Glomerular visceral epithelial cell (primary cell): ENCODE measurements around the gene FCHO1.
A peak's percentile ranks its signal among the peaks of the same experiment; 100 is the strongest.
"Not testable (repeated sequence)": the region's sequence is repeated elsewhere in the genome, so short reads cannot be mapped to it uniquely, and the experiment has no call there.

Experiments used
- DNase-seq: peaks from one replicate; pipeline ENCODE4 v3.0.0-alpha.2; 2016; ENCODE audit errors: extremely low spot score

Gene FCHO1

GRCh38 chr19:17795495-17795856, 44.2 kb downstream of the FCHO1 start:
- DNase-seq: no peak

- DNase-seq: no peak
These were observed 44.9 kb downstream of the FCHO1 start for GRCh38 chr19:17796013-17796837.

DNA sequence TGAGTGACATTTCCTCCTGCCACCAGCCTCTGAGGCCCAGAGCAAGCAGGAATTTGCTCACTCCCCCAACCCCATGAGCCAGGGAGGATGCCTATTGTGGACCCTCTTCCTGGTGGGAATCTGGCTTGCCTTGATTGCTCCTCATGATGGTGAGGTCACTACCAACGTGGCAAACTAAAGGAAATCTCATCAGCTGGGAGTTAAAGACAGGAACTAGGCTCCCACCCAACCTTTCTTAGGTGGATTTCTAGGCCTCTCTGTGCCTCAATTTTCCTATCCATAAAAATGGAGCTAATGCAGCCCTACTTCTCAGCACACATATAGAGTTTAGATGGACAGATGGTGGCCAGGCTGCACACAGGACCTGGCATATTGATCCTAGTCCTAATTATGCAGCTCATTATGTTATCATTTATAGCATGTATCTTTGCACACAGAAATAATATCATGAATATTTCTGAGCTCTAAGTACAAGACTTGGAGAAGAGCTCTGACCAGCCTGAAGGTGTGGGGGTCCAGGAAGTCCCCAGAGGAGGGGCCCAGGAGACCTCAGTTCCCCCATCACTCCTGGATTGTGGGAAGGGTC, 45.7 kb downstream of the FCHO1 start:
- no peak for DNase-seq

DNA sequence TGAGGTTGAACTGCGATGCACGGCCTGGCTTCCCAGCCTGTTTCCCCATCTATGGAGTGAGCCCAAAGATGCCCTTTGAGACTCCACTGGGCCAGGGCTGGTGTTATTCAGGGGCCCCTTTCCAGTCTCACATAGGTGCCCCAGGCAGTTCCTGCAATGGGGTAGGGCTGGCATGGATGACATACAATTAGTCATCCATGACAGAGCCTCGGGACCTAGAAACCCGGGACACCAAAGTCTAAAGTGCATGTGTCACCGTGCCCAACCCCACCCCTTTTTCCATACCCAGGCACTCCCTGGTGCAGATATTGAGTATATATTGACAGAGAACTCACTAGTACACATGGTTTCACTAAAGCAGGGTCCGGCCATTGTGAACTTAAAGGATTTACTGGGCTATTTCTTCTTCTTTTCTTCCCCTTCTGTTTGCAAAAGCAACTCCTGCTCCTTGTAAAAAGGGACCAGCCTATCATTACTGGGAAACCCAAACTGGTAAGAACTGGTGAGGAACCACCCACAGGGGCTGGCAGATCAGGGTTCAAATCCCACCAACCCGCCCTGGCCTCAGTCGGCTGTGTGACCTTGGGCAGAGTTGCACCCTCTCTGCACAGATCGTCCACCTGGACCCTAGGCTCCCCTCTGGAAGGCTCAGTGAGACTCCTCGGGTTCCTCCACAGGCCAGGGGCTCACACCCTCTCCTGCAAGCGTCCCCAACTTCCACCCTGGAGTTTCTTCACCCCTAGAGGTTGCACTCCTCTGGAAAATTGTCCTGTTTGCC, 46.3 kb downstream of the FCHO1 start:
- DNase-seq: peak; percentile 57

- not testable (repeated sequence) for DNase-seq
These were observed 47.3 kb downstream of the FCHO1 start for GRCh38 chr19:17798599-17798998.

- DNase-seq: no peak
These were observed 51.0 kb downstream of the FCHO1 start for GRCh38 chr19:17802137-17802858.

DNA sequence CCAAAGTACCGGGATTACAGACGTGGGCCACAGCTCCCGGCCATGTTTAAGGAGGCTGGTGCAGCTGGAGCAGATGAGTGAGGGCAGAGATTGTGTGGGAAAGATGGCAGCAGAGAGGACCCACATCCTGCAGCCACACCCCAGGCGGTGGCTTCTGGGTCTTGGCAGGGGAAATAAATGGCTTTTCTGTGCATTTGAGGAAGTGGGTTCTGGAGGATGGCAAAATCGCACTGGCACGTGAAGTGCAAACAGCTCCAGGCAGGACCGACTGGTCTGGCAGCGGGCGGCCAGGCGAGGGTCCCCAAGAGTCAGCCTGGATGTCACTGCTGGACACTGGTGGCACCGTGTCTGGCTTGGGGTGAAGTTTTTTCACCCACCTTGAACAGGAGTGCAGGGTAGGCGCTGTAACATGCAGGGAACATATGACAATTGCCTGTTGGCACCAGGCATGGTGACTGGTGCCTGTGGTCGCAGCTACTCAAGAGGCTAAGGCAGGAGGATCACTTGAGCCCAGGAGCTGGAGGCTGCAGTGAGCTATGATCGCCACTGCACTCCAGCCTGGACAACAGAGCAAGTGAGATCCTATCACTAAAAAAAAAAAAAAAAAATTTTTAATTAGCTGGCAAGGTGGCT, 52.1 kb downstream of the FCHO1 start:
- no peak for DNase-seq

DNA sequence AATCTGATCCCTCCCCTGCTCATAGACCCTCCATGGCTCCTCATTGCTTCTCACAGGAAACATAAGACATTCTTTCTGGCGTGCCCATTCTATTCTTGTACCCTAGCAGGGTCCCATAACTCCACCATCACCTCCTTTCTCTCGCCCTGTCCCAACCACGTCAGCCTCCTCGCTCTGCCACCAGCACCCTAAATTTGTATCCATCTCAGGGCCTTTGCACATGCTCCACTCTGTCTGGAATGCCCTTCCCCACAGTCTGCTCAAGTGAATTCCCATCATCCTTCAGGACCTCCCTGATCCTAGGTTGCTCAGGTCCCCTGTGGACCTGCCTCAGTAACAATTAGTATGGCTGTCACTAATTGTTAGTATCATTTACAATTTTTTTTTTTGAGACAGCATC, 54.1 kb downstream of the FCHO1 start:
- no peak for DNase-seq

DNA sequence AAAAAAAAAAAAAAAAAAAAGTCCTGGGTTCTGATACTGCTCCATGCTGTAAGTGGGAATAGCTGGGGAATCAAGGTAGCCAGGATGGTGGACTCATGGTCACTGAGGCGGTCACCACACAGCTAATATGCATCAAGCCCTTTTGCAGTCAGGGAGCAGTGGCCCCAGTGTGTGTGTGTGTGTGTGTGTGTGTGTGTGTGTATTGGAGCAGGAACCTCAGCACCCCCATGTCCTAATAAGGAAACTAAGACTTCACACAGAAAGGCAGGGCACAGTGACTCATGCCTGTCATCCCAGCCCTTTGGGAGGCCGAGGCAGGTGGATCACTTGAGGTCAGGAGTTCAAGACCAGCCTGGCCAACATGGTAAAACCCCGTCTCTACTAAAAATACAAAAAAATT, 55.7 kb downstream of the FCHO1 start:
- peak; percentile 16 for DNase-seq

DNA sequence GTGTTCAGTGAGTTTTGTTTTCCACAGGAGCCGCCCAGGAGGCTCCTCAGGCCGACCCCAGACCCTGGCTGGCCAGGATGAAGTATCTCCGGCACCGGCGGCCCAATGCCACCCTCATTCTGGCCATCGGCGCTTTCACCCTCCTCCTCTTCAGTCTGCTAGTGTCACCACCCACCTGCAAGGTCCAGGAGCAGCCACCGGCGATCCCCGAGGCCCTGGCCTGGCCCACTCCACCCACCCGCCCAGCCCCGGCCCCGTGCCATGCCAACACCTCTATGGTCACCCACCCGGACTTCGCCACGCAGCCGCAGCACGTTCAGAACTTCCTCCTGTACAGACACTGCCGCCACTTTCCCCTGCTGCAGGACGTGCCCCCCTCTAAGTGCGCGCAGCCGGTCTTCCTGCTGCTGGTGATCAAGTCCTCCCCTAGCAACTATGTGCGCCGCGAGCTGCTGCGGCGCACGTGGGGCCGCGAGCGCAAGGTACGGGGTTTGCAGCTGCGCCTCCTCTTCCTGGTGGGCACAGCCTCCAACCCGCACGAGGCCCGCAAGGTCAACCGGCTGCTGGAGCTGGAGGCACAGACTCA, 56.5 kb downstream of the FCHO1 start:
- no peak for DNase-seq

DNA sequence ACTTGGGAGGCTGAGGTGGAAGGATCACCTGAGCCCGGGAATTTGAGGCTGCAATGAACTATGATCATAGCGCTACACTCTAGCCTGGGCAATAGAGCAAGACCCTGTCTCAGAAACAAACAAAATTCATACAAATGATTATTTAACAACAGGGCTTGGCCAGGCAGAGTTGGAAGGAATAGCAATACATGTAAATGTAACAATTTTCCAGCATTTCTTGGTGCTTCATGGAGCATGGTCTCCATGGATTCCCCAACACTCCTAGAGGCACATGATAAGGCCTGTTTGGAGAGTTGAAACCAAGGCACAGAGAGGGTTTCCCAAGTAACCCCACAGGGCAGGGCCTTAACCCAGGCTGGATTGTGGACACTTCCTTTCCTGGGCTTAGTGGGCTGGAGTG, 59.8 kb downstream of the FCHO1 start:
- no peak for DNase-seq

GRCh38 chr19:17811681-17812080, 60.4 kb downstream of the FCHO1 start:
- DNase-seq: no peak

DNA sequence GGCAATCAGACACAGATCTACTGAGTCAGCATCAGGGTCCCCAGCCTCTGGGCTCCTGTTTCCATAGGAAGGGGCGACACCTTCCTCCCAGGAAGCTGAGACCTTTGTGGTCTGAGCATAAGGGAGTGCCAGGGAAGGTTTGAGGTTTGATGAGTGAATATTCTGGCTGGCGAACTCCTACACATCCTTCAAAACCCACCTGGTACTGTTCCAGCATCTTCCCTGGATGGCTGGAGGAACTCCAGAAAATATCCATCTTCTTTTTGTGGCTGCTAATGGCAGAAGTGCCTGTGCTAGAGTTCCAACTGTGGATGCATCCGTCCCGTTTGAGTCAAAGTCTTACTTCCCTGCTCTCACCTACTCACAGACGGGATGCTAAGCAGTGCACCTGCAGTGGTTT, 60.8 kb downstream of the FCHO1 start:
- no peak for DNase-seq

- no peak for DNase-seq
These were observed 66.5 kb downstream of the FCHO1 start for GRCh38 chr19:17817668-17818363.

DNA sequence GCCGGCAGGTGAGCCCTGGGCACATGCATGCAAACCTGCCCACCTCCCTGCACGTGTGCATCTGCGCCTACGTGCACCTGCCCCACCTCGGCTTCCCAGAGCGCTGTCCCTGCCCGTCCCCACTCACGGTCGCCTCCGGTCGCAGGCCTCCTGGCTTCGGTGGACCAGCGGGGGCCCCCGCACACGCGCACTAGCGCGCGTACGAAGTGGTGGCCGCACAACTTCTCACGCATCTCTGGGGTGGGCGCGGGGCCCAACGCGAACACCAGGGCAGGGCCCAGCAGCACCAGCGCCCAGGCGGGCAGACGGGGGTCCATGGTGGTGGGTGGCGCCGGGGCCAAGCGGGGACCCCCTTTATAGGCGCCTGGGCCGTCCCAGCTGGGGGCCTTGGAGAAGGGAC, 69.9 kb downstream of the FCHO1 start, which contains the start of gene INSL3:
Gene INSL3, minus strand, starts transcription at position 330 of the 400 bp plus-strand sequence. Its CDS starts 13 bp downstream, at position 317.
- no peak for DNase-seq

- DNase-seq: no peak
These were observed 73.1 kb downstream of the FCHO1 start for GRCh38 chr19:17824339-17824738.

GRCh38 chr19:17826508-17827056, 75.3 kb downstream of the FCHO1 start:
- DNase-seq: no peak

DNA sequence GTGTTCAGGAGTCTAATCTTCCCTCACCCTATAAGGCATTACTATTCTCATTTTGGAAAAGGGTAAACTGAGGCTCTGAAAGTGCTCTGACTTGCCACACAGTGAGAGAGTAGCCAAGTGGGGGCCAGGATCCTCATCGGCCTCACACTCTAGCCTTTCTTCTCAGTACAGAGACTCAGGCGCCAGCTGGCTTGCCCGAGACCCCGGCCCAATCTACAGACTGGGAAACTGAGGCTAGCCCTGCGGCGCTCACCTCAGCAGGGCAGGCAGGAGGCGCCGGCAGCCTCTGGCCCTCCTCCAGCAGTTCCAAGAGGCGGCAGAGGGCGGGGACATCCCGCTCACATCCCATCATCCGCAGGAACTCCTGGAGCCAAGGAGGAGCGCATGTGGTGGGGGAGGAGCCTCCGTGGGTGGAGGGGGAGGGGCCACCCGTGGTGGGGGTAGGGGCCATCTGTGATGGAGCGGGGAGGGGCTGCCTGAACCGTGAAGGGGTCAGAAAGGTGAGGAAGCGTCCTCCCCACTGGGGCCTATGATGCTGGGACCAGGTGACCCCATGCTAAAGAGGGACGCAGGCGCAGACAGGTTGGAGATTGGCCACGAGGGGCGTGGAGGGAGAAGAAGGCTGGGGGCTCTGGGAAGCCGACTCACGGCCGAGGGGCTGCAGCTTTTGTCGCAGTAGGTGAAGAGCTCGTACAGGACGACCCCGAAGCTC, 78.7 kb downstream of the FCHO1 start:
- DNase-seq: peak; percentile 32

- DNase-seq: peak; percentile 74
These were observed 79.5 kb downstream of the FCHO1 start for GRCh38 chr19:17830567-17831418.
